GM06990 (cell line): ENCODE data around the gene LAPTM5.

Experiments used
- DNase-seq: peaks from one replicate; pipeline ENCODE4 v3.0.0-alpha.2; 2011; ENCODE audit not compliant: insufficient read length; ENCODE audit errors: extremely low read depth
- H3K27me3 ChIP-seq: replicated peaks from 2 replicates; pipeline ENCODE4 v1.6.0; 2011; ENCODE audit warnings: low read length; ENCODE audit not compliant: control insufficient read depth, insufficient read depth
- H3K36me3 ChIP-seq: 2 replicates; pipeline ENCODE4 v1.5.1; 2011; ENCODE audit warnings: low read length; ENCODE audit not compliant: control insufficient read depth, insufficient read depth
- H3K4me3 ChIP-seq: replicated peaks from 2 replicates; pipeline ENCODE4 v1.5.1; 2011; ENCODE audit warnings: low read depth, mild to moderate bottlenecking, control low read depth, low read length
- TF ChIP-seq, protein P1 (sequence below): IDR thresholded peaks from 2 replicates; pipeline ENCODE4 v1.5.1; 2011; ENCODE audit warnings: low read length, control low read depth, mild to moderate bottlenecking, inconsistent platforms; ENCODE audit not compliant: insufficient read depth, poor library complexity, severe bottlenecking

The LAPTM5 gene

DNA sequence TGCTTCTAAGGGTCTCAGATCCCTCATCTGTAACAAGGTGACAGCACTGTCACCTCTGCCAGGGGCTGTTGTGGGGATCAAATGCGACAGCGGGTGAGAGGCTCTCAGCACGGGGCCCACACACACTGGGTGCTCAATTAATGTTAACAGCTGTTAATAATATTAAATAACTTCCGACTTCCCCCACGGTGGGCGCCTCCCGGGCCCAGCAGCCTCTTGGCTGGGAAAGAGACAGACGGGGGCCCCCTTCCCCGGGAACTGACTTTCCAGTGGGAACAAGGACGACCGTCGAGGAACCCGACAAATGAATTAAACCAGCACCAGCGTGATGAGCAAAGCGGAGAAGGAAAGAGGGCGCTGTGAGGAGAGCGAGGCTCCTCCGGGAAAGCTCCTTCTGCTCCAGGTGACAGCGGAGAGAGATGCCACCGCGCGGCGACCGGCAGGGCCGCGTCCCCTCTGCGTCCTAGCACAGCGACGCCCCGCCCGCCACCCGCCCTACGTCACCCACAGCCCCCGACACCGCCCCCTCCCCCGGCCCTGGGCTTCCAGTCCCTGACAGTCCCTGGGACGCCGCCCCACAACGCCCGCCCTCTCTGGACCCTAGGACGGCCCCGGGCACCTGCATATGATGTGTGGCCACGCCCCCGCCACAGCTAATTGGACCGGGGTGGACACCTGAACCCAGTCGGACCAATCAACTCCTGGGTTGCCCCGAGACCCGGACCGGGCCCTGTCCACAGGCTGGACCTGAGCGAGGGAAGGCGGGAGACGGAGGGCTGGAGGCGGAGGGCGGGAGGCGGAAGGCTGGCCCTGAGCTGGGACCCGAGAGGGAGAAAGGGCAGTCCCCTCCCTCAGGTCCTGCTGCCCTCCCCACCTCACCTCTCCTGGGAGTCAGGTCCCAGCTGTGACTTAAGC lies 72.4 kb downstream of the LAPTM5 start:
- H3K36me3 ChIP-seq, result no peaks in the 10 kb centered on the region
- no peak overlapping the region for H3K4me3 ChIP-seq
- peaks cover 1% of the 10 kb centered on the region for H3K27me3 ChIP-seq
- no peak for DNase-seq
- TF ChIP-seq, protein P1, sequence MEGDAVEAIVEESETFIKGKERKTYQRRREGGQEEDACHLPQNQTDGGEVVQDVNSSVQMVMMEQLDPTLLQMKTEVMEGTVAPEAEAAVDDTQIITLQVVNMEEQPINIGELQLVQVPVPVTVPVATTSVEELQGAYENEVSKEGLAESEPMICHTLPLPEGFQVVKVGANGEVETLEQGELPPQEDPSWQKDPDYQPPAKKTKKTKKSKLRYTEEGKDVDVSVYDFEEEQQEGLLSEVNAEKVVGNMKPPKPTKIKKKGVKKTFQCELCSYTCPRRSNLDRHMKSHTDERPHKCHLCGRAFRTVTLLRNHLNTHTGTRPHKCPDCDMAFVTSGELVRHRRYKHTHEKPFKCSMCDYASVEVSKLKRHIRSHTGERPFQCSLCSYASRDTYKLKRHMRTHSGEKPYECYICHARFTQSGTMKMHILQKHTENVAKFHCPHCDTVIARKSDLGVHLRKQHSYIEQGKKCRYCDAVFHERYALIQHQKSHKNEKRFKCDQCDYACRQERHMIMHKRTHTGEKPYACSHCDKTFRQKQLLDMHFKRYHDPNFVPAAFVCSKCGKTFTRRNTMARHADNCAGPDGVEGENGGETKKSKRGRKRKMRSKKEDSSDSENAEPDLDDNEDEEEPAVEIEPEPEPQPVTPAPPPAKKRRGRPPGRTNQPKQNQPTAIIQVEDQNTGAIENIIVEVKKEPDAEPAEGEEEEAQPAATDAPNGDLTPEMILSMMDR, result no peak

DNA sequence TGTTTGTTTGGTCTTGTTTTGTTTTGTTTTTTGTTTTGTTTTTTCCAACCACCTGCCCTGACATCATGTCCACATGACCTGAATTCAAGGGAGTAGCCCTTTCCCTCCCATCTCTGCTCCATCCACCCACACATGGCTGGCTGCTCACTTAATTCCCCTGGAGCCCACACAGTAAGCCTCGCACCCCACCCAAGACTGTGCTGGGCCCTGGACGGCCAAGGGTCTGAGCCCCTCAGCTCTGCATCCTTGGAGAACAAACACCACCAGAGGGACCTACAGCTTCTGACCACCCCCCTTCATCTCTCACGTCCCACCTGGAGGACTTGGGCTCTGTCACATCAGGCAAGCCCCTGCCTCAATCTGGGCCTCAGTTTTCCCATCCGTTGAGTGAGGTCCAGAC lies 73.3 kb downstream of the LAPTM5 start:
- Histone ChIP-seq H3K36me3 (no peaks in the 10 kb centered on the region), H3K27me3 (peaks cover 1% of the 10 kb centered on the region), H3K4me3 (no peak overlapping the region)
- TF ChIP-seq, protein P1, result no peak
- DNase-seq, result no peak

DNA sequence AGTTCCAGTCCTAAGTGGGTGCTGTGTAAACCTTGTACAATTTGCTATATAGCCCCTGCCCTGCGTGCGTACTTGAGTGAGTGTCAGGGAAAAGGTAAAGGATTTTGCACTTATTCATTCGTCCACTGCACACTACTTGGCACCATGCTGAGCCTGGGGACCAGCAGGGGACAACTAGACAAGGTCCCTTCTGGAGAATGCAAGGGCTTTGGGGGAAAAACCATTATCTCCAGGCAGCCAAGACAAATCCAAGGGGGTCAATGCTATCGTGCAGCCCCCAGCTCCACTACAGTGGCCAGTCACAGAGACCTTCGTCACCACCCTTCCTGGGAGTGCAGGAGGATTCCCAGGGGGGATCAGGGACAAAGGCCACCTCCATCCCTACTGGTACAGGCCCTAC lies 73.9 kb downstream of the LAPTM5 start:
- TF ChIP-seq, protein P1, result no peak
- DNase-seq, result no peak
- no peaks in the 10 kb centered on the region for H3K36me3 ChIP-seq
- peaks cover 1% of the 10 kb centered on the region; the same call in 1 of the 2 replicates for H3K27me3 ChIP-seq
- H3K4me3 ChIP-seq, result no peak overlapping the region
